HG03135 (cell line): ENCODE measurements around the gene PGAM2.

Source experiments
- ATAC-seq: cut with Tn5 transposase; IDR thresholded peaks from one replicate; pipeline ENCODE4 v1.9.1; 2021; ENCODE audit warnings: mild to moderate bottlenecking, moderate library complexity; ENCODE audit not compliant: unreplicated experiment

Gene PGAM2

GRCh38 chr7:44065431-44066110 is at the start of gene PGAM2:
Gene PGAM2, minus strand, starts transcription at chr7:44065567. Its CDS starts 38 bp downstream, at chr7:44065529.
- ATAC-seq = no peak

DNA sequence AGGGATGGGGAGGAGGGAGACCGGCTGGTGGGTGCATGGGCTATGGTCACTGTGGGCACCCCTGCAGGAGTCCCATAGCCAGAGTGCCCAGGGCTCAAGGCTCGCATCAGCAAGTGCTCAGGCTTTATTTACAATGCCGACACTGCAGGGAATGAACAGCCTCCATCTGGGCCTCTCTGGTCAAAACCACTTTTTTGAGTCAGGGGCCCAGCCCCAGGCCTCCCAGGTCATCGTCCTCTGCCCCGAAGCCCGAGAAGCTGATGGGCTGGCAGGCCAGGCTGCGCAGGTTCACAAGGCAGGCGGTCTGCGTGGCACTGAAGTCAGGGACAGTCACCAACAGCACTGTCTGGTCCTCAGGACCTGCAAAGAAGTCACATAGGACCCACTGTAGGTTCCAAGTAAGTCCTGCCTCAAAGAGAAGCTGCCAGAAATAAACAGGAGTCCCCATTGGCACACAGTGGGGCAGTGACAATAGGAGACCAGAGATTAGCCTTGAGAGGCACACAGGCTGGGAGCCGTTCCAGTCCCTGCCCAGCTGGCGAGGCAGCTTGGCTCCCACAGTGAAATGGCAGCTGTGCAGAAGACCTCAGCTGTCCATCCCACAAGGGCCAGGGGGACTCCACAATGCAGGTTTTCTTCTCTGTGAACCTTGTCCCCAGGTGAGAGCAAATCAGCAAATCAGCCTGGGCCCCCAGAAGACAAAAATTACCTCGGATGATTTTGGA is 49.4 kb upstream of the PGAM2 start:
- no peak for ATAC-seq

GRCh38 chr7:44113764-44114354 is 48.5 kb upstream of the PGAM2 start:
- ATAC-seq = no peak

DNA sequence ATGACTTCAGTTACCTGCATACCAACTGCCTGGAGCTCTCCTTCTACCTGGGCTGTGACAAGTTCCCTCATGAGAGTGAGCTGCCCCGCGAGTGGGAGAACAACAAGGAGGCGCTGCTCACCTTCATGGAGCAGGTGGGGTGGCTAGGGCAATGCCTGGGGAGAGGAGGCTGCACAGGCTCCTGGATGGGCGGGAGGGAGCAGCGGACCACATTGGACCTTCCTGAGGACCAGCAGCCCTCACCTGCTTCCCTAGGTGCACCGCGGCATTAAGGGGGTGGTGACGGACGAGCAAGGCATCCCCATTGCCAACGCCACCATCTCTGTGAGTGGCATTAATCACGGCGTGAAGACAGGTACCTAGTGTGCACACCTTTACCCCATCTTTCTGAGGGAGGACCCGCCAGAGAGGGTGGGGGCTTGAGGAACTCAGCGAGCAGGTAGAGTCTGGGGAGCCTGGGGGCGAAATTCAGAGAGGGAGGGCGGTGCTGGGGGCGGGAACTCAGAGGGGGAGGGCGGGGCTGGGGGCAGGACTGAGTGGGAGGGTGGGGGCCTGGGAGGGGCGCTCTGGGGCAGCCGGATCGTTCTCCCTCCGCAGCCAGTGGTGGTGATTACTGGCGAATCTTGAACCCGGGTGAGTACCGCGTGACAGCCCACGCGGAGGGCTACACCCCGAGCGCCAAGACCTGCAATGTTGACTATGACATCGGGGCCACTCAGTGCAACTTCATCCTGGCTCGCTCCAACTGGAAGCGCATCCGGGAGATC is 47.8 kb upstream of the PGAM2 start:
- ATAC-seq = no peak

- ATAC-seq = no peak
These were observed 47.0 kb upstream of the PGAM2 start for GRCh38 chr7:44112231-44112996.

- no peak for ATAC-seq
These were observed 46.4 kb upstream of the PGAM2 start for GRCh38 chr7:44111761-44112160.

DNA sequence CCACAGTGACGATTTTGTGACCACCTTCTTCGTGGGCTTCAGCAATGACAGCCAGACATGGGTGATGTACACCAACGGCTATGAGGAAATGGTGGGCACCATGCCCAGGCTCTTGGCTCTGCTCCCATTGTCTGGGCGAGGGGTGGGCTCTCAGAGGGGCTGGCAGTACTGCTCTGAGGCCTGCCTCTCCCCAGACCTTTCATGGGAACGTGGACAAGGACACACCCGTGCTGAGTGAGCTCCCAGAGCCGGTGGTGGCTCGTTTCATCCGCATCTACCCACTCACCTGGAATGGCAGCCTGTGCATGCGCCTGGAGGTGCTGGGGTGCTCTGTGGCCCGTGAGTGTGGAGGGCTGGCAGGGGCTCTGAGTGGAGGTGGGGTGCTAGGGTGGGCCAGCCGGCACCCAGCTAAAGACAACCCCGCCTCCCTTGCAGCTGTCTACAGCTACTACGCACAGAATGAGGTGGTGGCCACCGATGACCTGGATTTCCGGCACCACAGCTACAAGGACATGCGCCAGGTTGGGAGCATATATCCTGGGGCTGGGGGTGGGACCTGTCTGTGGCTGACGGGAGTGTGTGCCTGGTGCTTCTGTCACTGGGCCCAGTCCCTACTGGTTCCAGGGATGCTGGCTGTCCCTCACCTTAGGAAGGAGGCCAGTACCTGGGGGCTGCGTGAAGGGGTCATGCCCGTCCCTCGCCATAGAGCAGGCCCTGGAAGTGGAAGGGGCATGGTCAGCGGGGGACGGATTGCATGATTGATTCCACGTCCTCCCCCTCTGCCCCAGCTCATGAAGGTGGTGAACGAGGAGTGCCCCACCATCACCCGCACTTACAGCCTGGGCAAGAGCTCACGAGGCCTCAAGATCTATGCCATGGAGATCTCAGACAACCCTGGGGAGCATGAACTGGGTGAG is 45.6 kb upstream of the PGAM2 start:
- ATAC-seq = no peak

GRCh38 chr7:44109991-44110390 is 44.6 kb upstream of the PGAM2 start:
- no peak for ATAC-seq

DNA sequence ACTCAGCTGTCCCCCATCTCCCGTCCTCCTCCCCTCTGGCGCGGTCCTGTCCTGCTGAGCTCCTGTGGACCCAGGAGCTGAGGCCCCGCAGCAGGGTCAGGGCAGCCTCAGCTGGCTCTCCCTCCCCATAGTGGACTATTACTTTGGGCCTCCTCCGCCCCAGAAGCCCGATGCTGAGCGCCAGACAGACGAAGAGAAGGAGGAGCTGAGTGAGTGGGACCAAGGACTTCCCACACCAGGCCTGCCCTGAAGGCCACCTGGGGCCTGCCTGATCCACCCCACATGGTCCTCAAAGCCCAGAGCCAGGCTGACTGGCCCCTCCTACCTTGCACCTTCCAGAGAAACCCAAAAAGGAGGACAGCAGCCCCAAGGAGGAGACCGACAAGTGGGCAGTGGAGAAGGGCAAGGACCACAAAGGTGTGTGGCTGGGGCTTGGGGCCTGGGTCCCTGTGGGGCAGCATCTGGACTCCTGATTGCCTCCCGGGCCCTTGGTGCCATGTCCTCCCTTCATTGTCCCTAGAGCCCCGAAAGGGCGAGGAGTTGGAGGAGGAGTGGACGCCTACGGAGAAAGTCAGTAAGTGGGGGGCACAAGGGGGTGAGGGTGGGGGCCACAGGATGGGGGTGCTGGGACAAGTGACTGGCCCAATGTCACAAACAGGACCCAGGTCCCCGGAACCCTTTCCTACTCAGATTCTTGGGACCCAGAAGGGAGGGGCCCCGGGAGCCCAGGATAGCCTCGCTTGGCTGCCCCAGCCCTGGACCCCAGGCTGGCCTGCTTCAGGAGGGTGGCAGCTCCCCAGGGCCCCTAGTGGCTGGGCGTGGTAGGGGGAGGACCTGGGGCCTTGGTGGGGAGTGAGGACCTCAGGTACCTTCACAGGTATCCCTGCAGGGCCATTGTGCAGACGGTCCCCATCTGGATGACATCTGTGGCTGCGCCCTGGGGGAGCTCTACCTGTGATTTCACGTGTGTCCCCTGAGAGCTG is 43.7 kb upstream of the PGAM2 start:
- ATAC-seq = no peak

- no peak for ATAC-seq
These were observed 42.8 kb upstream of the PGAM2 start for GRCh38 chr7:44107961-44108767.

DNA sequence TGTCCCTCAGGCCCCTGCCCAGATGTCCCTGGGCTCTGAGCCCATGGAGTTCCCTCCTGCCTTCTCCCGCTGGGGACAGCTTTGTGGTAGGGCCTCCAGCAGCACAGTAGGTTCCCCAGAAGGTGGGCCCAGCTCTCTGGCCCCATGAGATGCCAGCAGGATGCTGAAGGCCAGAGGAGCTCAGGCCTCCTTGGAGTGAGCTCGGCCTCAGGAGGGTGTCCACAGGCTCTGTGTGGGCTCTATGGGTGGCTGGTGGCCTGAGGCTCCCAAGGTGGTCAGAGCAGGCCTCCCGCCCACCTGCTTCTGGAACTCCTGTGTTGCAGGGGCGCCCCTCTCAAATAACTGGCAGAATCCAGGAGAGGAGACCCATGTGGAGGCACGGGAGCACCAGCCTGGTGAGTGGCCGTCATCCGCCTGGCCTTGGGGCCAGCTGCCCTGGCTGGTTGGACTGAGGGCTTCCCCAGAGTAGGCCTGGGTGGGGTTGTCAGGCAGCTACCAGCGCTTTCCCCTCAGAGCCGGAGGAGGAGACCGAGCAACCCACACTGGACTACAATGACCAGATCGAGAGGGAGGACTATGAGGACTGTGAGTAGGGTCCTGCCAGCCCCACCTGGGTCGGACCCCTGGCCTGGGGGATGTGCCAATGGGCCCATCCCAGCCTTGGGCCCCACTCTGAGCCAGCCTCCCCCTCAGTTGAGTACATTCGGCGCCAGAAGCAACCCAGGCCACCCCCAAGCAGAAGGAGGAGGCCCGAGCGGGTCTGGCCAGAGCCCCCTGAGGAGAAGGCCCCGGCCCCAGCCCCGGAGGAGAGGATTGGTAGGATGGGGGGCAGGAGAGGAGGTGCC is 42.0 kb upstream of the PGAM2 start:
- ATAC-seq = no peak

- ATAC-seq = no peak
These were observed 41.1 kb upstream of the PGAM2 start for GRCh38 chr7:44106311-44107065.

DNA sequence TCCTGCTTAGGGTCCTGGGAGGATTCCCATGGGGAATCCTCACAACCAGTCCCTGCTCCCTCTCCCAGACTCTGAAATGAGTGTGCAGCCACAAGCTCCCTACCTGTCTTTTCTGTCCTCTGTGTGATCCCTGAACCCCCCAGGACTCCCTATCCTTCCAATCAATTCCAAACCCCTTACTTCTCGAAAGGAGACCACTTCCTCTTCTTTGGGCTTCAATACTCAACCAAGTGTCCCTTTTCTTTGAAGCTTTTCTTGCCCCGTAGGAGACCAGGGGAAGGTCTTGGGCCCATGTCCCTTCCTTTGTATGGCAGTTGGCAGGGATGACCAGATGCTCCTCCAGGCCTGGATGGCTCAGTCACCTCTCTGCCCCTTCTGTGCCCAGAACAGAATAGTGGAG is 40.5 kb upstream of the PGAM2 start:
- no peak for ATAC-seq

GRCh38 chr7:44104860-44105771 is 39.7 kb upstream of the PGAM2 start:
- ATAC-seq = no peak
